Tibial artery (tissue), 4 donors: Measurements from ENCODE around the gene CNPY1.
"Not testable (repeated sequence)": the region's sequence is repeated elsewhere in the genome, so short reads cannot be mapped to it uniquely, and the experiment has no call there.

Experiments
- DNase-seq, 2 donors: peaks; one replicate each; pipeline ENCODE4 v3.0.0-alpha.2; 2019
- H3K27ac ChIP-seq, 2 donors: fragments of 200-600 bp; sonication (generic) in 1 of 2; 1 replicate in 1 of 2; 2 replicates in 1 of 2; pipeline ENCODE4 v1.5.1; 2018 to 2019; ENCODE audit warnings: mild to moderate bottlenecking in 1 of 2
- H3K27me3 ChIP-seq, 2 donors: fragments of 200-600 bp; sonication (generic) in 1 of 2; one replicate each; pipeline versions ENCODE4 v1.5.1 to v1.6.0; 2016 to 2019
- H3K36me3 ChIP-seq, 3 donors: fragments of 200-600 bp; sonication (generic) in 2 of 3; one replicate each; pipeline ENCODE4 v1.5.1; 2016 to 2019; ENCODE audit warnings: mild to moderate bottlenecking in 2 of 3
- H3K4me1 ChIP-seq, 4 donors: fragments of 200-600 bp; sonication (generic) in 2 of 4; 1 replicate in 3 of 4; 2 replicates in 1 of 4; pipeline ENCODE4 v1.5.1; 2016 to 2019
- H3K4me3 ChIP-seq, 2 donors: fragments of 200-600 bp; sonication (generic) in 1 of 2; 1 replicate in 1 of 2; 2 replicates in 1 of 2; pipeline ENCODE4 v1.5.1; 2018 to 2019; ENCODE audit warnings: mild to moderate bottlenecking in 2 of 2
- H3K9me3 ChIP-seq, 3 donors: fragments of 200-600 bp; sonication (generic) in 1 of 3; one replicate each; pipeline ENCODE4 v1.5.1; 2016 to 2019
- intact Hi-C: fragments of 100-400 bp; cut with DNase I; formaldehyde crosslinking; loops from one replicate; pipeline ENCODE4 v1.15.0; 2023; ENCODE audit warnings: low total_unique reads
- TF ChIP-seq, protein P1 (sequence below), 2 experiments: fragments of 200-600 bp in 1 of 2; fragments of 450-650 bp in 1 of 2; IDR thresholded peaks; one replicate each; pipeline ENCODE4 v1.5.1; 2017 to 2019; ENCODE audit warnings: antibody characterized with exemption in 2 of 2, mild to moderate bottlenecking in 1 of 2, moderate library complexity in 1 of 2

The CNPY1 gene

DNA sequence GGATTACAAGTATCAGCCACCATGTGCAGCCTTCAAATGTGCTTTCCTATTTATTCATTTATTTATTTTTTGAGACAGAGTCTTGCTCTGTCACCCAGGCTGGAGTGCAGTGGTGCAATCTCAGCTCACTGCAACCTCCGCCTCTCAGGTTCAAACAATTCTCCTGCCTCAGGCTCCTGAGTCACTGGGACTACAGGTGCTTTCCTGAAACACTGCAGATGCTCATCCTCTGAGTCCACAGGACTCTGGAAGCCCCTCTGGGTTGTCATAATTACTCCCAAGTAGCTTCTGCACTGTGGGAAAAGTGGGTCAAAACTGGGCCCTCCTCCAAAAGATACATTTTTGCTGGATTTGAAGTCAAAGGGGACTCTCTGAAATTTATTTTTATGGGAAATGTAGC, at the start of gene CNPY1:
TSS of gene CNPY1 (minus strand) at position 111 of the 400 bp plus-strand sequence. CDS start 630 bp downstream, outside the sequence.
- H3K4me1 ChIP-seq, intact Hi-C loops, DNase-seq, H3K27ac ChIP-seq, H3K4me3 ChIP-seq, H3K9me3 ChIP-seq, H3K36me3 ChIP-seq: not testable (repeated sequence)
- peaks cover 0 to 40% of the 10 kb centered on the region in 2 donors for H3K27me3 ChIP-seq

DNA sequence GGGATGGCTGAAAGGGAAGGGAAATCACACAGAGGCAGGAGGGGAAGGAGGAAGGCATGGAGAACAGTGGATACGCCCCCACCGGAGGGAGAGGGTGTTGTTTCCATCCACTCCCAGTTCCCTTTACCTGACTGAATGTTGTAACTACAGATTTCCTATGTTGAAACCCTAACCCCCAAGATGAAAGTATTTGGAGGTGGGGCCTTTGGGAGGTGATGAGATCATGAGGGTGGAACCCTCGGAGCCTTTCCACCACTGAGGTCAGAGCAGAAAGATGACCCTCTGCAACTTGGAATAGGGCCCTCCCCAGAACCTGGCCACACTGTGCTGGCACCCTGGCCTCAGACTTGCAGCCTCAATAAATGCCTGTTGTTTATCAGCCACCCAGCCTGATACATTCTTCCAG, 48.6 kb upstream of the CNPY1 start:
- no peak for DNase-seq
- TF ChIP-seq, protein P1, sequence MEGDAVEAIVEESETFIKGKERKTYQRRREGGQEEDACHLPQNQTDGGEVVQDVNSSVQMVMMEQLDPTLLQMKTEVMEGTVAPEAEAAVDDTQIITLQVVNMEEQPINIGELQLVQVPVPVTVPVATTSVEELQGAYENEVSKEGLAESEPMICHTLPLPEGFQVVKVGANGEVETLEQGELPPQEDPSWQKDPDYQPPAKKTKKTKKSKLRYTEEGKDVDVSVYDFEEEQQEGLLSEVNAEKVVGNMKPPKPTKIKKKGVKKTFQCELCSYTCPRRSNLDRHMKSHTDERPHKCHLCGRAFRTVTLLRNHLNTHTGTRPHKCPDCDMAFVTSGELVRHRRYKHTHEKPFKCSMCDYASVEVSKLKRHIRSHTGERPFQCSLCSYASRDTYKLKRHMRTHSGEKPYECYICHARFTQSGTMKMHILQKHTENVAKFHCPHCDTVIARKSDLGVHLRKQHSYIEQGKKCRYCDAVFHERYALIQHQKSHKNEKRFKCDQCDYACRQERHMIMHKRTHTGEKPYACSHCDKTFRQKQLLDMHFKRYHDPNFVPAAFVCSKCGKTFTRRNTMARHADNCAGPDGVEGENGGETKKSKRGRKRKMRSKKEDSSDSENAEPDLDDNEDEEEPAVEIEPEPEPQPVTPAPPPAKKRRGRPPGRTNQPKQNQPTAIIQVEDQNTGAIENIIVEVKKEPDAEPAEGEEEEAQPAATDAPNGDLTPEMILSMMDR (IDR thresholded peaks at IDR 0.05): no peak
- Histone ChIP-seq H3K9me3 (no peaks in the 10 kb centered on the region), H3K4me1 (no peaks in the 10 kb centered on the region), H3K36me3 (no peaks in the 10 kb centered on the region), H3K27me3 (peaks cover 0 to 40% of the 10 kb centered on the region in 2 donors), H3K4me3 (no peak overlapping the region), H3K27ac (no peak overlapping the region)
- intact Hi-C loops: loop anchor here (5.0 kb wide), 2 partner anchors 147 to 172 kb away; no protein-coding TSS in a partner anchor

DNA sequence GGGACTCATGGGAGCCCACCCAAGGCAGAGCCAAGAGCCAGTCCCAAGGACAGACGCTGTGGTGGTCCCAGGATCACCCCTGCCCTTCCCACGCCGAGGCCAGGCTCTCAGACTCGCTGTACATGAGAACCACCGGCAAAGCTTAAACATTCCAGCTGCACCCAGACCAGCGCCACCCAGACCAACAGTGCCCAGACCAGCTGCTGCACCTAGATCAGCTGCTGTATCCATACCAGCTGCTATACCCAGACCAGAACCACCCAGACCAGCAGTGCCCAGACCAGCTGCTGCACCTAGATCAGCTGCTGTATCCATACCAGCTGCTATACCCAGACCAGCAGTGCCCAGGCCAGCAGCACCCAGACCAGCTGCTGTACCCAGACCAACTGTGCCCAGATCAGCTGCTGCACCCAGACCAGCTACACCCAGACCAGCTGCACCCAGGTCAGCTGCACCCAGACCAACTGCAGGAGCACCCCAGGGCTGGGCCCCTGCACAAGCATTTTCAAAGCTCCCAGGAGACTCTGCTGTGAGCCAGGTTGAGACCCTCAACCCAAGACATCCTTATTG, 47.9 kb upstream of the CNPY1 start:
- H3K27ac ChIP-seq: no peak overlapping the region

DNA sequence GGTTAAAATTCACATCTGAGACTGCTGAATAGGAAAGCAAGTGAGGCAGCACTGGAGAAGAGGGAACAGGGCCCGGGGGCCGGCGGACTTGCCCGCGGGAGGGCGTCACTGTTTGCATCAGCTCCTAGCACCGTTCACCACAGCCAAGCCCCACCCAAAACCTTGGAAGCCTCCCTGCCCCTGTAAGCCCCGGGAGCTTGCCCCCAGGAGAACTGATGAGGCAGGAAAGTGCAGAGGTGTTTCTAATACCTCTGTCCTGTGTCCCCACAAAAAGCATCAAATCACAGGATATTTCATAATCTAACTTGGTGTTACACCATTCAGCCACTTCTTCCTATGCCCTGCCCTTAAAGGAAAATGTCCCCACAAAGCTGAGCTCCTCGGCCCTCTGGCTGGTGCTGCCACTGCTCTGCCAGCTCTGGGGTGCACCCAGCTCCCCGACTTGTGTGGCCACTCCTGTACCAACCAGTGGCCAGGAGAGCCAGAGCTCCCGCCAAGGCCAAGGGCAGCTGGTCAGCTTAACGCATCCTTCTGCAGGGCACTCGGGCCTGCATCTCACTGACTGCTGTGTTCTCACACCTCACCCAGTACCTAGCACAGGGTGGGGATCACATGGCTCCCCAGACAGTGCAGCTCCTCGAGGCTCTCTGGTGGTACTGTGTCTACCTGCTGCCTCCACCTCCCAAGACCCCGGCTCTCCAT, 47.3 kb upstream of the CNPY1 start:
- H3K27me3 ChIP-seq: peaks cover 0 to 37% of the 10 kb centered on the region in 2 donors
- no peaks in the 10 kb centered on the region for H3K36me3 ChIP-seq
- no peak overlapping the region for H3K27ac ChIP-seq
- DNase-seq: peak in 1 of 2 donors; percentile 58
- no peaks in the 10 kb centered on the region for H3K4me1 ChIP-seq
- no peak overlapping the region for H3K4me3 ChIP-seq
- H3K9me3 ChIP-seq: no peaks in the 10 kb centered on the region
- TF ChIP-seq, protein P1 (IDR thresholded peaks at IDR 0.05): no peak
- intact Hi-C loops: loop anchor here (5.0 kb wide), 1 partner anchor 174 kb away; no protein-coding TSS in a partner anchor

More for the DNA sequence above, 47.9 kb upstream of the CNPY1 start:
- peak in 1 of 2 donors; percentile 48 for DNase-seq
- no peak overlapping the region for H3K4me3 ChIP-seq
- no peaks in the 10 kb centered on the region for H3K36me3 ChIP-seq
- TF ChIP-seq, protein P1 (IDR thresholded peaks at IDR 0.05): no peak
- H3K27me3 ChIP-seq: peaks cover 0 to 42% of the 10 kb centered on the region in 2 donors
- intact Hi-C loops: loop anchor here (5.0 kb wide), 1 partner anchor 173 kb away; no protein-coding TSS in a partner anchor
- no peaks in the 10 kb centered on the region for H3K9me3 ChIP-seq
- no peaks in the 10 kb centered on the region for H3K4me1 ChIP-seq

DNA sequence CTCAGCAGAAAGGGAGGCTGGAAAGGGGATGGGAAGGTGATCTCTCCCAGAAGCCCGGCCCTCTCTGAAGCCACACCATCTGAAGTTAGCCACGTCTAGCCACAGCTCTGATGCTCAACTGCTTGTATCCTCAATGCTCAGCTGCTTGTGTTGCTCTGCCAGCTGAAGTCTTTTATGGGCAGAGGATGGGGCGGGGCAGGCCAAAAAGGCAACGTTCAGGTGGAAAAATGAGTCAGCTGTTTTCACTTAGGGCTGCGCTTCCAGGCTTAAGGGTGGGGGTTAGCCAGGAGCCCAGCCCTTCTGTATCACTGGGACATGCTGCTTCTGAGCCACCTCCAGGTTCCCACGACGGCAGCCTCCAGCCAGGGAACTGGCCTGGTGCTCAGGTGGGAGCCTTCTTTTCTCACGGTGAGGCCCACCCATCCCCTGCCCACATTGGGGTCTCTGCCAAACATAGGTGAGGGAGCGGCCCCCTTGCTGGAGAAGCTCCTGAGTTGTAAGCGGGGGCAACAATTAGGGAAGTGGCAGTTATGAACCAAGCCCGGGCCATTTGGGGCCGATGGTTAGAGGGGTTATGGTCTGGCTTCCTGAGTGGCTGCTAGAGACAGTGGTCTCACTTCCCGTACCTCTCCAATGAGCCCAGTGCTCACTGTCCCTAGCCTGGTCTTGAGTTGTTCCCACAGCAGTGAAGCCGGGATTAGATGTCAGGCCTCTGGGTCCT, 44.9 kb upstream of the CNPY1 start:
- H3K36me3 ChIP-seq: no peaks in the 10 kb centered on the region
- no peak overlapping the region for H3K27ac ChIP-seq
- intact Hi-C loops: loop anchor here (5.0 kb wide), 1 partner anchor 176 kb away; no protein-coding TSS in a partner anchor
- no peak overlapping the region for H3K4me3 ChIP-seq
- peaks cover 0 to 41% of the 10 kb centered on the region in 2 donors for H3K27me3 ChIP-seq
- TF ChIP-seq, protein P1 (IDR thresholded peaks at IDR 0.05): no peak
- DNase-seq: peak in 1 of 2 donors; percentile 53
- H3K9me3 ChIP-seq: no peaks in the 10 kb centered on the region
- no peaks in the 10 kb centered on the region for H3K4me1 ChIP-seq
